Renal cortical epithelial cell (primary cell): Measurements from ENCODE around the gene FBXL12. TPM values are rescaled to one million over a fixed set of nuclear protein-coding genes. Genes with fewer than 3 reads are reported as not detected.
A peak's percentile ranks its signal among the peaks of the same experiment; 100 is the strongest.
"Not testable (repeated sequence)": the region's sequence is repeated elsewhere in the genome, so short reads cannot be mapped to it uniquely, and the experiment has no call there.

Experiments used
- DNase-seq: peaks from one replicate; pipeline ENCODE4 v3.0.0-alpha.2; 2011; ENCODE audit warnings: low read depth
- total RNA-seq: library from RNA; depleted of rRNA; stranded (reverse); fragments of >200 nt; gene quantifications from 2 replicates; pipeline ENCODE4 v1.2.3, GENCODE V29; 2014

Gene FBXL12
- total RNA-seq, 1 donor from 2014 or later: 16.7 TPM

DNA sequence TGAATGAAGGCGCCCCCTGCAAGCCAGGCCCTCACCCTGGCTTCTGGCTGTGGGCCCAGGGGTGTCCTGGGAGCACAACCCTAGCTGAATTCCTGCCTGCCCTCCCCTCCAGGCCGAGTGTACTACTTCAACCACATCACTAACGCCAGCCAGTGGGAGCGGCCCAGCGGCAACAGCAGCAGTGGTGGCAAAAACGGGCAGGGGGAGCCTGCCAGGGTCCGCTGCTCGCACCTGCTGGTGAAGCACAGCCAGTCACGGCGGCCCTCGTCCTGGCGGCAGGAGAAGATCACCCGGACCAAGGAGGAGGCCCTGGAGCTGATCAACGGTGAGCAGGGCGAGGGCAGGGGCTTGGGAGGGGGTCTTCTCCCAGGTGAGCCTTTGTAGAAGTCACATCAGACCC is 19.4 kb upstream of the FBXL12 start:
- no peak for DNase-seq

- DNase-seq: peak; percentile 8
These were observed 17.1 kb upstream of the FBXL12 start for GRCh38 chr19:9836021-9836420.

DNA sequence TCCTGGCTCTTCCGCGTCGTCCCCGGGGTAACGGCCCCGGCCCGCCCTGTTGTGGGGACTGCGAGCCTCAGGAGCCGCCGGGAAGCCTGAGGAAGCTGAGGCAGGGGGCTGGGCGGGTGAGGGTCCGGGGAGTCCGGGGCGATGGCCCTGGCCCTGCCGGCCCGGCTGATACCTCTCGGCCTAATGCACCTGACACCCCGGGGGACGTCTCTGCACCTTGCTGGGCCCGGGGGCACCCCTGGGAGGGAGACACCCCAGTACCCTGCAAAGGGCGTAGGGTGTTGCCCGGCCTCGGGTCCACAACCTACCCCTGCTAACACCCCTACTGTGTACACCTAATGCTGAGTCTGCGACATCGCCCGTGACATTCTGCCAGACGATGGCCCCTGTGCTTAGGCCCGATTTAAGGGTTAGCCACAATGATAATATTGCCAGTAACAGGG is 16.6 kb upstream of the FBXL12 start:
- DNase-seq: no peak

GRCh38 chr19:9834726-9835506 is 16.0 kb upstream of the FBXL12 start, which contains the start of gene PIN1:
PIN1 (plus strand) TSS chr19:9835318; CDS start chr19:9835345, 27 bp downstream.
- DNase-seq: peak; percentile 92

- DNase-seq: no peak
These were observed 15.4 kb upstream of the FBXL12 start for GRCh38 chr19:9834307-9834725.

- DNase-seq: no peak
These were observed 9.7 kb upstream of the FBXL12 start for GRCh38 chr19:9828551-9829063.

GRCh38 chr19:9827289-9828238 is 8.7 kb upstream of the FBXL12 start, which contains the start of gene UBL5:
UBL5 (plus strand) TSS chr19:9827918; CDS start chr19:9828338, 420 bp downstream.
- peak; percentile 81 for DNase-seq

- DNase-seq: no peak
These were observed 4.9 kb upstream of the FBXL12 start for GRCh38 chr19:9823816-9824215.

DNA sequence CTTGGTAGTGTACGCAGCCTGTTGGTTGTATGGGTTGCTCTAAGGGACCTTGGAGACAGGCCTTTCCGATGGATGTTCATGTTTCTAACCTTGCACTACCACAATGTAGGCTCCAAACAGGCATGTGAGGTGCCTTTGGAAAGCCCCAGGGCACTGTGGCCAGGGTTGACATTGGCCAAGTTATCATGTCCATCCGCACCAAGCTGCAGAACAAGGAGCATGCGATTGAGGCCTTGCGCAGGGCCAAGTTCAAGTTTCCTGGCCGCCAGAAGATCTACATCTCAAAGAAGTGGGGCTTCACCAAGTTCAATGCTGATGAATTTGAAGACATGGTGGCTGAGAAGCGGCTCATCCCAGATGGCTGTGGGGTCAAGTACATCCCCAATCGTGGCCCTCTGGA is 1.2 kb upstream of the FBXL12 start:
- DNase-seq: not testable (repeated sequence)

DNA sequence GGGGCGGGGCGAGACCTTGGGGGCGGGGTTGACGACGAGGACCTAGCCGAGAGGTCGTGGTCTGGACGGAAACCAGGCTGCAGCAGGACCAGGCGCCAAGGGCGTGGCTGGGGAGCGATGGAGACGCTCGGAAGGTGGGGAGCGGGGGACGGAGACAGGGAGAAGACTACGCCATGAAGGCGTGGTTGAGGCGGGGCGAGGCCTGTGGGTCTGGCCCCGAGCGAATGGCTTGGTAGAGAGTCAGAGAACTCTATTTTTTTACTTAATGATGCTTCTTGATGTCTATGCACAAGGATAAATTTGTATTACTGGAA is 674 bp upstream of the FBXL12 start:
- DNase-seq: no peak

- no peak for DNase-seq
These were observed 625 bp downstream of the FBXL12 start for GRCh38 chr19:9818175-9818733.

GRCh38 chr19:9811139-9811538 is 7.7 kb downstream of the FBXL12 start:
- no peak for DNase-seq

GRCh38 chr19:9808855-9809824 is 9.7 kb downstream of the FBXL12 start:
- no peak for DNase-seq

- no peak for DNase-seq
These were observed 12.1 kb downstream of the FBXL12 start for GRCh38 chr19:9806803-9807202.

GRCh38 chr19:9801976-9802375 is 16.9 kb downstream of the FBXL12 start:
- DNase-seq: no peak

GRCh38 chr19:9799162-9799561 is 19.7 kb downstream of the FBXL12 start:
- DNase-seq: no peak

- no peak for DNase-seq
These were observed 21.0 kb downstream of the FBXL12 start for GRCh38 chr19:9797871-9798270.

- peak; percentile 94 for DNase-seq
These were observed 22.6 kb downstream of the FBXL12 start for GRCh38 chr19:9796113-9796773.

GRCh38 chr19:9793071-9793591 is 25.7 kb downstream of the FBXL12 start:
- DNase-seq: peak; percentile 23
